ENCODE results near the gene DHH.
A peak's percentile ranks its signal among the peaks of the same experiment; 100 is the strongest.

The DHH gene

GRCh38 chr12:49038291-49038955, 56.2 kb downstream of the DHH start:
- no peak for ATAC-seq
- Mint-ChIP-seq H3K9me3 (no peaks in the 10 kb centered on the region), H3K27me3 (no peaks in the 10 kb centered on the region), H3K4me1 (no peaks in the 10 kb centered on the region), H3K27ac (peak overlapping the region in 1 of 2 donors; percentile 91), H3K4me3 (no peak overlapping the region)
- no peak for DNase-seq

- Mint-ChIP-seq H3K27me3 (no peaks in the 10 kb centered on the region), H3K4me3 (no peak overlapping the region), H3K9me3 (no peaks in the 10 kb centered on the region), H3K4me1 (no peaks in the 10 kb centered on the region), H3K27ac (peak overlapping the region in 1 of 2 donors; percentile 91)
- DNase-seq: no peak
- ATAC-seq: no peak
These were observed 56.7 kb downstream of the DHH start for GRCh38 chr12:49037947-49038237.

DNA sequence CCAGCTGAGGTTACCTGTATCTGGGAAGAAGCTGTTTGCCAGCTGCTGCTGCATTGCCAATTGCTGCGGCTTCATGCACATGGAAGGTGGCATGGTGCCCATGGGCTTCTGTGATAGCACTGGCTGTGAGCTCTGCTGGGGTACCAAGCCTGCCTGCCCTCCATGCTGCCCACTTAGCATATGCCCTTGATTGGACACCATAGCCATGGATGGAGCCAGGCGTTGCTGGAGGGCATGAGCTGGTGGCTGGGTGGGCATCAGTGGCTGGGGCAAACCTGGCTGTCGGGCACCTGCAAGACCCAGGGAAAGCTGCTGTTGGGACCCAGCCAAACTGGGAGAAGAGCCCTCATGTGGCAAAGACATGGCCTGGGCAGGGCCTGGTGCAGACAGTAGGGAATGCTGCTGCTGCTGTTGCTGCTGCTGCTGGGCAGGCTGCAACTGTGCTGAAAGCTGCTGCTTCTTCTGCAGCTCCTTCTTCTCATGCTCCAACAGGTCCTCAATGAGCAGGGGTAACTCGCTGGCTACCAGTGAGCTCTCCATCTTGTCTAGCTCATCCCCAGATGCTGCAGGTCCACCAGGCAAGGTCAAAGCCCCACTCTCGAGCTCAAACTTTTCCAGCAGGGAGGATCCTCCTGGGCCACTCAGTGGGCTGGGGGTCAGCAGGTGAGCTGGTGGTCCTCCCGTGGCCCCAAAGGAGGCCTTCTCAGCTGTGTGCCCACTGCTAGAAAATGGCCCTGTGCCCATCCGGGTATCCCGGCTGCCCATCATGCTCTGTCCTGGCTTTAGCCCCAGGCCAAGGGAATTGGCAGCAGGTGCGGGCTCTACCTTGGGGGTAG, 57.3 kb downstream of the DHH start:
- ATAC-seq (no peak), DNase-seq (no peak)
- Mint-ChIP-seq H3K4me3 (no peak overlapping the region), H3K27ac (peak overlapping the region in 1 of 2 donors; percentile 12), H3K9me3 (no peaks in the 10 kb centered on the region), H3K27me3 (no peaks in the 10 kb centered on the region), H3K4me1 (no peaks in the 10 kb centered on the region)

Data from stimulated activated naive CD8-positive, alpha-beta T cell treated with anti-CD3 and anti-CD28 coated beads, Interleukin-15, amount 100 ng/mL, for 72 hours (primary cell).